Measurements from ENCODE around the gene MON2. TPM values are rescaled to one million over a fixed set of nuclear protein-coding genes. Genes with fewer than 3 reads are reported as not detected.
A peak's percentile ranks its signal among the peaks of the same experiment; 100 is the strongest.

MON2 gene
- total and polyA plus RNA-seq, 10 of the 15 experiments (the other 5 are each of a cell fraction or from before 2014, with no cell fraction given), result 5.4 to 34.3 (median 23.4) TPM

- TF ChIP-seq CEBPZ (IDR thresholded peaks at IDR 0.05; ENCODE audit: low read depth, low read length) (no peak), PBX3 (IDR thresholded peaks at IDR 0.05; ENCODE audit: insufficient replicate concordance, low read depth, low read length) (no peak), PML (IDR thresholded peaks at IDR 0.05; ENCODE audit: low read length) (peak; percentile 85), RAD51 (IDR thresholded peaks at IDR 0.05) (no peak), MYB (IDR thresholded peaks at IDR 0.05; ENCODE audit: borderline replicate concordance, low read depth, low read length) (no peak), POLR2AphosphoS2 (IDR thresholded peaks at IDR 0.05; ENCODE audit: low read depth, low read length) (peak; percentile 73; the same call in 1 of the 2 replicates), TCF12 (IDR thresholded peaks at IDR 0.05; ENCODE audit: low read depth, low read length) (peak; percentile 26; the same call in 1 of the 2 replicates), ATF3 (IDR thresholded peaks at IDR 0.05; ENCODE audit: borderline replicate concordance, extremely low read depth, low read depth, low read length) (no peak), NFYA (IDR thresholded peaks at IDR 0.05; ENCODE audit: borderline replicate concordance, low read depth, low read length) (no peak), FOXM1 (IDR thresholded peaks at IDR 0.05; ENCODE audit: low read depth, low read length) (no peak), SRF (IDR thresholded peaks at IDR 0.05; ENCODE audit: low read depth in 2 of 2, low read length in 2 of 2) (0 out of 4 replicates have a peak, but pooled peaks of 1 of the 2 experiments have one; percentile 35), IKZF2 (IDR thresholded peaks at IDR 0.05) (no peak; a peak in 1 of 4 replicates), IRF3 (IDR thresholded peaks at IDR 0.05) (no peak), ZNF24 (IDR thresholded peaks at IDR 0.05) (no peak), NR2C2 (IDR thresholded peaks at IDR 0.05; ENCODE audit: borderline replicate concordance, control insufficient read depth, insufficient read length, low read depth) (no peak), NFYB (IDR thresholded peaks at IDR 0.05; ENCODE audit: insufficient read depth, low read depth, low read length) (peak; percentile 65; the same call in 1 of the 2 replicates), ZNF592 (IDR thresholded peaks at IDR 0.05) (no peak)
Measured at GRCh38 chr12:62466594-62467491, at the start of gene MON2 (continued).
